Gastroesophageal sphincter (tissue), 4 donors: ENCODE measurements around the gene SLC36A2. TPM values are rescaled to one million over a fixed set of nuclear protein-coding genes. Genes with fewer than 3 reads are reported as not detected.

Source experiments
- ATAC-seq: fragments of 150-250 bp; one replicate; pipeline ENCODE4 v1.9.1; 2016; ENCODE audit warnings: mild to moderate bottlenecking, moderate library complexity
- H3K27ac ChIP-seq, 4 donors: fragments of 200-600 bp; sonication (generic) in 3 of 4; 1 replicate in 3 of 4; 2 replicates in 1 of 4; pipeline ENCODE4 v1.5.1; 2016 to 2019
- H3K27me3 ChIP-seq: fragments of 200-600 bp; sonication (generic); one replicate; pipeline ENCODE4 v1.5.1; 2019
- H3K36me3 ChIP-seq, 2 donors: fragments of 200-600 bp; sonication (generic); one replicate each; pipeline ENCODE4 v1.5.1; 2019; ENCODE audit warnings: control low read depth in 1 of 2
- H3K4me1 ChIP-seq, 3 donors: fragments of 200-600 bp; sonication (generic); 1 replicate in 2 of 3; 2 replicates in 1 of 3; pipeline ENCODE4 v1.5.1; 2016 to 2019; ENCODE audit warnings: control low read depth in 2 of 3
- H3K4me3 ChIP-seq, 2 donors: fragments of 200-600 bp; sonication (generic); one replicate each; pipeline ENCODE4 v1.5.1; 2019; ENCODE audit warnings: mild to moderate bottlenecking in 1 of 2, moderate library complexity in 1 of 2
- H3K9me3 ChIP-seq, 3 donors: fragments of 200-600 bp; sonication (generic); one replicate each; pipeline ENCODE4 v1.5.1; 2017 to 2019; ENCODE audit warnings: control low read depth in 2 of 3
- CTCF ChIP-seq, 4 experiments: fragments of 200-600 bp in 2 of 4; fragments of 450-650 bp in 2 of 4; sonication (generic) in 1 of 4; IDR thresholded peaks; one replicate each; pipeline ENCODE4 v1.5.1; 2017 to 2019; ENCODE audit warnings: antibody characterized with exemption in 4 of 4, mild to moderate bottlenecking in 2 of 4, moderate library complexity in 2 of 4
- EP300 ChIP-seq: sonication (generic); formaldehyde crosslinking; IDR thresholded peaks from one replicate; pipeline ENCODE4 v1.6.1; 2017; ENCODE audit warnings: antibody characterized with exemption, mild to moderate bottlenecking
- POLR2A ChIP-seq, 2 donors: fragments of 450-650 bp; IDR thresholded peaks; one replicate each; pipeline ENCODE4 v1.6.1; 2017; ENCODE audit warnings: antibody characterized with exemption in 2 of 2, mild to moderate bottlenecking in 2 of 2, moderate library complexity in 1 of 2
- POLR2AphosphoS5 ChIP-seq: sonication (generic); formaldehyde crosslinking; IDR thresholded peaks from one replicate; pipeline ENCODE4 v1.6.1; 2017; ENCODE audit warnings: antibody characterized with exemption
- WGBS, 2 donors: methylation state at CpG; one replicate each; pipeline ENCODE4 v1.1.5; 2018; ENCODE audit warnings: low coverage in 1 of 2; 5-methylcytosine and 5-hydroxymethylcytosine counted together
- total RNA-seq, 4 donors: library from RNA; depleted of rRNA; stranded (reverse); fragments of >200 nt; gene quantifications; one replicate each; pipeline ENCODE4 v1.1.0, GENCODE V29; 2016

SLC36A2 gene
- total RNA-seq, 4 donors from 2014 or later: not detected

GRCh38 chr5:151296478-151296830, 50.9 kb downstream of the SLC36A2 start:
- 80% methylated on average over 1 of the region's 1 CpG; no CpG with 5 or more reads in 1 of the 2 donors for WGBS, 2 donors
- Histone ChIP-seq H3K4me3 (no peak overlapping the region), H3K27ac (no peak overlapping the region), H3K27me3 (peaks cover 12% of the 10 kb centered on the region), H3K36me3 (no peaks in the 10 kb centered on the region), H3K4me1 (no peaks in the 10 kb centered on the region), H3K9me3 (no peaks in the 10 kb centered on the region)
- no peak for ATAC-seq
- no peak for TF ChIP-seq EP300

GRCh38 chr5:151295791-151296477, 51.4 kb downstream of the SLC36A2 start:
- no peaks in the 10 kb centered on the region for H3K36me3 ChIP-seq
- no peaks in the 10 kb centered on the region for H3K4me1 ChIP-seq
- H3K4me3 ChIP-seq: no peak overlapping the region
- peaks cover 7% of the 10 kb centered on the region for H3K27me3 ChIP-seq
- ATAC-seq: no peak
- TF ChIP-seq EP300 (no peak), POLR2A (IDR thresholded peaks at IDR 0.05) (no peak), CTCF (IDR thresholded peaks at IDR 0.05) (no peak), POLR2AphosphoS5 (no peak)
- no peaks in the 10 kb centered on the region for H3K9me3 ChIP-seq
- no peak overlapping the region for H3K27ac ChIP-seq
- 29 to 34% methylated on average over 3 to 7 of the region's 7 CpGs for WGBS, 2 donors

- 71 to 83% methylated on average over 5 of the region's 5 CpGs for WGBS, 2 donors
- TF ChIP-seq EP300: no peak
- TF ChIP-seq POLR2A (IDR thresholded peaks at IDR 0.05): no peak
- TF ChIP-seq POLR2AphosphoS5: no peak
- no peak for TF ChIP-seq CTCF (IDR thresholded peaks at IDR 0.05)
- no peaks in the 10 kb centered on the region for H3K4me1 ChIP-seq
- H3K4me3 ChIP-seq: no peak overlapping the region
- H3K36me3 ChIP-seq: no peaks in the 10 kb centered on the region
- no peak overlapping the region for H3K27ac ChIP-seq
- no peak for ATAC-seq
- no peaks in the 10 kb centered on the region for H3K9me3 ChIP-seq
- peaks cover 1% of the 10 kb centered on the region for H3K27me3 ChIP-seq
These were observed 52.2 kb downstream of the SLC36A2 start for GRCh38 chr5:151295138-151295537.

- no peaks in the 10 kb centered on the region for H3K27me3 ChIP-seq
- no peaks in the 10 kb centered on the region for H3K4me1 ChIP-seq
- no peaks in the 10 kb centered on the region for H3K36me3 ChIP-seq
- WGBS, 2 donors: 0 to 44% methylated on average over 1 to 3 of the region's 4 CpGs
- no peak for ATAC-seq
- H3K9me3 ChIP-seq: no peaks in the 10 kb centered on the region
- H3K4me3 ChIP-seq: no peak overlapping the region
- TF ChIP-seq POLR2A (IDR thresholded peaks at IDR 0.05): no peak
- no peak for TF ChIP-seq EP300
- no peak for TF ChIP-seq POLR2AphosphoS5
- no peak for TF ChIP-seq CTCF (IDR thresholded peaks at IDR 0.05)
- H3K27ac ChIP-seq: no peak overlapping the region
These were observed 53.7 kb downstream of the SLC36A2 start for GRCh38 chr5:151293624-151294023.

GRCh38 chr5:151288180-151288579, 59.2 kb downstream of the SLC36A2 start:
- no peaks in the 10 kb centered on the region for H3K27me3 ChIP-seq
- H3K4me3 ChIP-seq: no peak overlapping the region
- WGBS, 2 donors: 0 to 14% methylated on average over 1 of the region's 2 CpGs
- H3K27ac ChIP-seq: no peak overlapping the region
- H3K4me1 ChIP-seq: no peaks in the 10 kb centered on the region
- no peak for ATAC-seq
- no peaks in the 10 kb centered on the region for H3K9me3 ChIP-seq
- H3K36me3 ChIP-seq: no peaks in the 10 kb centered on the region
- no peak for TF ChIP-seq EP300
- no peak for TF ChIP-seq POLR2AphosphoS5
- no peak for TF ChIP-seq POLR2A (IDR thresholded peaks at IDR 0.05)
- TF ChIP-seq CTCF (IDR thresholded peaks at IDR 0.05): no peak
